WI38 (cell line): ENCODE results near the gene AFAP1.

Source experiments
- H3K4me3 ChIP-seq: 2 replicates; pipeline ENCODE4 v1.5.1; 2011; ENCODE audit warnings: low read depth, mild to moderate bottlenecking, control low read depth, low read length
- TF ChIP-seq, protein P1 (sequence below): IDR thresholded peaks from 2 replicates; pipeline ENCODE4 v1.5.1; 2012; ENCODE audit warnings: low read depth, mild to moderate bottlenecking, control low read depth, low read length

The AFAP1 gene

DNA sequence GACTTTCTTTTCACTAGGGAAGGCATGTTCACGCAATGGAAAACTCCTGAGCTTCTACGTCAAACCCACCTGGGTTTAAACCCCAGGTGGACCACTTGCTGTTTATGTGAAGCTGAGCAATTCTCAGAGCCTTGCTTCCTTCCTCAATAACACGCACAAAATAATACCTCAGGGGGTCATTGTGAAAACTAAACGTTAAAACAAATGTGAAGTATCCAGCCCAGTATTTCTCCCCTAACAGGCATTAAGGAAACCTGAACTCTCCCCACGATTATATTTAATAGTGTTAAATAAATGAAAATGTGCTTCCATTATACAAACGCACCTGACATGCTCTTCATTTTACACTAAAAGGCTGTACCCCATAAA is 117.5 kb downstream of the AFAP1 start:
- TF ChIP-seq, protein P1, sequence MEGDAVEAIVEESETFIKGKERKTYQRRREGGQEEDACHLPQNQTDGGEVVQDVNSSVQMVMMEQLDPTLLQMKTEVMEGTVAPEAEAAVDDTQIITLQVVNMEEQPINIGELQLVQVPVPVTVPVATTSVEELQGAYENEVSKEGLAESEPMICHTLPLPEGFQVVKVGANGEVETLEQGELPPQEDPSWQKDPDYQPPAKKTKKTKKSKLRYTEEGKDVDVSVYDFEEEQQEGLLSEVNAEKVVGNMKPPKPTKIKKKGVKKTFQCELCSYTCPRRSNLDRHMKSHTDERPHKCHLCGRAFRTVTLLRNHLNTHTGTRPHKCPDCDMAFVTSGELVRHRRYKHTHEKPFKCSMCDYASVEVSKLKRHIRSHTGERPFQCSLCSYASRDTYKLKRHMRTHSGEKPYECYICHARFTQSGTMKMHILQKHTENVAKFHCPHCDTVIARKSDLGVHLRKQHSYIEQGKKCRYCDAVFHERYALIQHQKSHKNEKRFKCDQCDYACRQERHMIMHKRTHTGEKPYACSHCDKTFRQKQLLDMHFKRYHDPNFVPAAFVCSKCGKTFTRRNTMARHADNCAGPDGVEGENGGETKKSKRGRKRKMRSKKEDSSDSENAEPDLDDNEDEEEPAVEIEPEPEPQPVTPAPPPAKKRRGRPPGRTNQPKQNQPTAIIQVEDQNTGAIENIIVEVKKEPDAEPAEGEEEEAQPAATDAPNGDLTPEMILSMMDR = no peak
- H3K4me3 ChIP-seq = no peak overlapping the region

DNA sequence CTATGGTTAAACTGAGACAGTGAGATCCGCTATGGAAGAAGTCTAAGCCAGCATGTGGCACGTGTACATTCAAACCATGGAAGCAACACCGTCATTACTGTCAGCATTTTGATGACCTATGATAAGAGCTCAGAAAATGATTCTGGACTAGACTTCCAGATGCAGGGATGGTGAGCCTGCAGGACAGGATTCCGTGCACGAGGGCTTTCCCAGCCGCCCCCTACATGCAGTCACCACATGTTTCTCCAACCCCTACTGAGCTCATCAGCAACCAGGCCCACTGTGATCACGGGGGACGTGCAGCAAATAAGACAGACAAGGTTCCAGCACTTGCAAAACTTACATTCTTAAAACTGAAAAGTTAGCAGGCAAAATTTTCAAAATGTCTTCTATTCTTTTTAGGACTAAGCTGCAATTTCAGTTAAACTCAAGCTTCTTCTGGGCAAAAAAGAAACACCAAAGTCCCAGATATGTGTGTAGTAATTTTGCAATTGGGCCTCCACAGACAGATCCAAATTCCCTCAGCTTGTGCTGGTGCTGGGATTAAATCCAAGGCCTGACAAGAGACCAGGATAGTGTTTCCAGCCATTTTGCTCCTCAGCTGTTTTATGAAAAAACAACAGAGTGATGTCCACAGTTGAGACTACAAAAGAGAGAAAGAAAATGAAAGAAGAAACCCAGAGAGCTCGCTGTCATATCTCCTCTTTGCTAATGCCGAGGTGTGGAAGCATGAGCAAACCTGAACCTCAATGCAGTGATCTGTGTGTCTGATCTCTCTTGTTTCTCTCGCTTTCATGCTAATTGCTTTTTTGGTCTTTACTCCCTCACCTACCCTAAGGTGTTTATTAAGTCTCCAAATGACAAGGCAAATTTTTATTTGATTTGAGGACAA is 118.2 kb downstream of the AFAP1 start:
- no peak overlapping the region for H3K4me3 ChIP-seq
- TF ChIP-seq, protein P1 = no peak

GRCh38 chr4:7820031-7820818 is 119.4 kb downstream of the AFAP1 start:
- TF ChIP-seq, protein P1 = no peak
- H3K4me3 ChIP-seq = no peak overlapping the region

- no peak overlapping the region for H3K4me3 ChIP-seq
- TF ChIP-seq, protein P1 = no peak
Observed at GRCh38 chr4:7819446-7819845, 120.2 kb downstream of the AFAP1 start.

DNA sequence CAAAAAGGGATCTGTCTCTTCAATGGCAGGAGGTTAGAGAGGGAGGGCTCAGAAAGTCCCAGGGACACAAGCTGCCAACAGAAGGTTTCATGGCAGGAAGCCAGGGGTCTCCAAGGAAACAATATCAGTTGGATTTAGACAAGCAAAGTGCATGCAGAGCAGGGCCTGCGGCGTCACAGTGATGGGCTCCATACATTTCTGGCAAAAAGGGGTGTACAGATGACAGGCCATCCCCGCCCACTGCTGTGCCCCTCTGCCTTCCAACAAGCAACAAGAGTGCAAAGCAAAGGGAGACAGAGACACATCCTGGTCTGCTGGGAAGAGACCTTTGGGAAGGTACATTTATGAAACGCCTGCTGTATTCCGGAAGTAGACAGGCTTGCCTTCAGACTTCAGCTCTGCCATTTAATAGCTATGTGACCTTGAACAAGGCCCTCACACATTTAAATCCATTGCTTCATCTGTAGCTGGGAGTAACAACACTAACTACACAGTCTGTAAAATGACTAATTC is 121.2 kb downstream of the AFAP1 start:
- TF ChIP-seq, protein P1 = no peak
- no peak overlapping the region for H3K4me3 ChIP-seq

DNA sequence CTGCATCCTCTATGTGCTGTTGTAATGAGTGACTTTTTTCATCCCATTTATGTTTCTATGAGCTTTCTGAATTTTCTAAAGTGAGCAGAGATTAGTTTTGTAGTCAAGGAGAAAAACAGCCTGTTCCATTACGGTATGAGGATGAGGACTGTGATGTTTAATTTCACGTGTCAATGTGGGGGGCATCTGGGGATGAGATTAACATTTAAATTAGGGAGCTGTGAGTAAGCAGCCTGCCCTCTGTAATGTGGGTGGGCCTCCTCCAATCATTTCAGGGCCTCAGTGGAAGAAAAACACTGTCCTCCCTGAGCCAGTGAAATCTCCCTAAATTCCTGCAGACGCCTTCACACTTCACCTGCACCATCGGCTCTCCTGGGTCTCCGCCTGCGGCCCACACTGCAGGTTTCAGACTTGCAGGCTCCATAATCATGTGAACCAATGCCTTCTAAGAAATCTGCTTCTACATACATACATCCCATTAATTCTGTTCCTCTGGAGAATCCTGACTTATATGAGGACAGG is 121.7 kb downstream of the AFAP1 start:
- TF ChIP-seq, protein P1 = no peak
- H3K4me3 ChIP-seq = no peak overlapping the region
